Upper lobe of left lung (tissue), 6 donors: ENCODE results near the gene SIVA1. TPM values are rescaled to one million over a fixed set of nuclear protein-coding genes. Genes with fewer than 3 reads are reported as not detected.

Experiments used
- ATAC-seq, 2 donors: fragments of 200-7000 bp; cut with Tn5 transposase; one replicate each; pipeline ENCODE4 v1.9.1; 2022; ENCODE audit warnings: mild to moderate bottlenecking in 2 of 2, moderate library complexity in 2 of 2; ENCODE audit not compliant: low FRiP score in 2 of 2
- DNase-seq, 2 donors: peaks; one replicate each; pipeline ENCODE4 v3.0.0-alpha.2; 2019 to 2020
- H3K27ac ChIP-seq, 4 donors: fragments of 200-600 bp; sonication (generic); one replicate each; pipeline ENCODE4 v1.5.1; 2016 to 2019
- H3K27me3 ChIP-seq, 4 donors: fragments of 200-600 bp; sonication (generic); one replicate each; pipeline ENCODE4 v1.5.1; 2017 to 2019
- H3K36me3 ChIP-seq, 4 donors: fragments of 200-600 bp; sonication (generic); one replicate each; pipeline ENCODE4 v1.5.1; 2016 to 2019
- H3K4me1 ChIP-seq, 4 donors: fragments of 200-600 bp; sonication (generic); one replicate each; pipeline ENCODE4 v1.5.1; 2018 to 2019
- H3K4me3 ChIP-seq, 4 donors: fragments of 200-600 bp; sonication (generic); one replicate each; pipeline ENCODE4 v1.5.1; 2017 to 2019; ENCODE audit warnings: mild to moderate bottlenecking in 2 of 4, moderate library complexity in 1 of 4
- H3K9me3 ChIP-seq, 4 donors: fragments of 200-600 bp; sonication (generic); one replicate each; pipeline ENCODE4 v1.5.1; 2018 to 2019
- EP300 ChIP-seq, 4 donors: sonication (generic); formaldehyde crosslinking; IDR thresholded peaks; one replicate each; pipeline ENCODE4 v1.5.1; 2017; ENCODE audit warnings: antibody characterized with exemption in 4 of 4, control low read depth in 2 of 4
- POLR2A ChIP-seq, 4 donors: fragments of 450-650 bp; IDR thresholded peaks; one replicate each; pipeline ENCODE4 v1.5.1; 2016 to 2017; ENCODE audit warnings: antibody characterized with exemption in 4 of 4, mild to moderate bottlenecking in 2 of 4
- POLR2AphosphoS5 ChIP-seq, 2 donors: sonication (generic); formaldehyde crosslinking; IDR thresholded peaks; one replicate each; pipeline ENCODE4 v1.5.1; 2017; ENCODE audit warnings: antibody characterized with exemption in 2 of 2
- WGBS, 2 donors: methylation state at CpG; one replicate each; pipeline ENCODE4 v1.1.5; 2017 to 2018; 5-methylcytosine and 5-hydroxymethylcytosine counted together
- total RNA-seq, 6 donors: library from RNA; depleted of rRNA in 4 of 6; stranded (reverse); fragments of >200 nt in 4 of 6; gene quantifications; one replicate each; pipeline versions ENCODE4 v1.1.0 to v1.2.1, GENCODE V29; 2016 to 2021
- TF ChIP-seq, protein P1 (sequence below), 6 experiments: fragments of 450-650 bp in 4 of 6; fragments of 200-600 bp in 2 of 6; sonication (generic) in 2 of 6; IDR thresholded peaks; one replicate each; pipeline ENCODE4 v1.5.1; 2016 to 2019; ENCODE audit warnings: antibody characterized with exemption in 6 of 6
- donor health status: DM: no; HTN: no; CAD: no; lungs with moderate emphysema.
- donor health status: DM: no; HTN: yes; CAD: no; lungs with severe emphysema.

SIVA1 gene
- total RNA-seq, 6 donors from 2014 or later = 72.3 to 241 (median 91.0) TPM

DNA sequence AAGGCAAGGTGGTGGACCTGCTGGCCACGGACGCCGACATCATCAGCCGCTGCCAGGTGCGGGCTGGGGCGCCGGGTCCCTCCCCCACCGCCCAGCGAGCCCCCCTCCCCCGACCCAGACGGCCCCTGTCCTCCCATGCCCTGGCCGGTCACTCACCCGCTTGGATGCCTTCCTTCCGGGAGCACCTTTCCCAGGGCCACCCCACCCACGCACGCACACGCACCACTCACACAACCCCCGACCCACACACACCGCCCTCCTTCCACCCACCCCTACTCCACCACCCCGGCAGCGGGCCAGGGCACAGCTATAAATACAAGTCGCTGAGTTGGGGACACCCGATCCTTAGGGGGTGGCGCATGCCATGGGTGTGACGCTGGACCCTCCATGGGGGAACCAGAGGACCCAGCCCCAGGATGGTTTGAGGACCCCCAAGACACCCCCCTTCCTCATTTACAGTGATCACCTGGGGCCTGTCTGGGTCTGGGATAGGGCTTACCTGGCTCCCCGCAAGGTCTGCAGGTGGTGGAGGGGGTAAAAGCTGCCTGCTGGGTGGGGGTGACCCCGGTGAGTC is 28.5 kb upstream of the SIVA1 start:
- H3K36me3 ChIP-seq = peaks cover 0 to 7% (median 2%) of the 10 kb centered on the region in 4 donors

DNA sequence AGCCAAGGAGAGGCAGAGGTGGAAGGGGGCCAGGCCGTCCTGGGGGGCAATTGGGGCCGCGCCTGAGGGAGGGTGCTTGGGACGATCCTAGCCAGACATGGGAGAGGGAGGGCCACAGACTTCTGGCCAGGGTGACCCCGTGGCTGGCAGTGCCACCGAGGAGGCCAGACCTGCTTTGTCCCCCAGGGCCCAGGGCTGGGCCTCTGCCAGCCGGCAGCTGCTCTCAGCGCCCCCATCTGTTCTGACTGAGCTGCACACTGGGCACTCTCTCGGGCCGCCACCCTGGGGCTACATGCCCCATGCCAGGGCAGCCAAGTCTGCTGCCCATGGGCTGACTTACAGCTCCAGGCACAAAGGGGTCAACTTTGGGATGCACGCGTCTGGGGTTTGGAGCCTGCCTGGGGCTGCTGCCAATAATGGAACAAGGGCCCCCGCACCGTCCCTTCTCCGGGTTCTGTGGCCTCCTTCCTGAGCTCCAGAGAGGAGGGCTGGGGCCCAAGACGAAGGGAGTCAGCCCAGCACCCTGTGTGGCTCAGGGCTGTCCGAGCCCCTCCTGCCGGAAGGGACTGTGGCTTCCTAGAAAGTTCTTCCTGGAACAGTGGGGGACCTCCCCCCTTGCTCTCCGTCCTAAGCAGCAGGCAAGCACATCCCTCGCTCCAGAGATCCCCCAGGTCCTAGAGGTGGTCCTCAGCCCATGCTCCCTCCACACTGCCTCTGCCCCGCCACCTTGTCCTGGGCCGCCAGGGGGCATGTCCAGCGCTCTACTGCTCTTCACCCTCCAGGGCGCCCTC is 27.8 kb upstream of the SIVA1 start:
- H3K4me3 ChIP-seq = peak overlapping the region in 3 of 4 donors; percentile 71 to 90 (median 80)
- no peak for TF ChIP-seq POLR2AphosphoS5 (IDR thresholded peaks at IDR 0.05)
- TF ChIP-seq EP300 (IDR thresholded peaks at IDR 0.05) = no peak
- TF ChIP-seq POLR2A (IDR thresholded peaks at IDR 0.05) = no peak
- TF ChIP-seq, protein P1, sequence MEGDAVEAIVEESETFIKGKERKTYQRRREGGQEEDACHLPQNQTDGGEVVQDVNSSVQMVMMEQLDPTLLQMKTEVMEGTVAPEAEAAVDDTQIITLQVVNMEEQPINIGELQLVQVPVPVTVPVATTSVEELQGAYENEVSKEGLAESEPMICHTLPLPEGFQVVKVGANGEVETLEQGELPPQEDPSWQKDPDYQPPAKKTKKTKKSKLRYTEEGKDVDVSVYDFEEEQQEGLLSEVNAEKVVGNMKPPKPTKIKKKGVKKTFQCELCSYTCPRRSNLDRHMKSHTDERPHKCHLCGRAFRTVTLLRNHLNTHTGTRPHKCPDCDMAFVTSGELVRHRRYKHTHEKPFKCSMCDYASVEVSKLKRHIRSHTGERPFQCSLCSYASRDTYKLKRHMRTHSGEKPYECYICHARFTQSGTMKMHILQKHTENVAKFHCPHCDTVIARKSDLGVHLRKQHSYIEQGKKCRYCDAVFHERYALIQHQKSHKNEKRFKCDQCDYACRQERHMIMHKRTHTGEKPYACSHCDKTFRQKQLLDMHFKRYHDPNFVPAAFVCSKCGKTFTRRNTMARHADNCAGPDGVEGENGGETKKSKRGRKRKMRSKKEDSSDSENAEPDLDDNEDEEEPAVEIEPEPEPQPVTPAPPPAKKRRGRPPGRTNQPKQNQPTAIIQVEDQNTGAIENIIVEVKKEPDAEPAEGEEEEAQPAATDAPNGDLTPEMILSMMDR (IDR thresholded peaks at IDR 0.05) = no peak

More for the DNA sequence above, 28.5 kb upstream of the SIVA1 start:
- H3K27me3 ChIP-seq = no peaks in the 10 kb centered on the region
- no peak for TF ChIP-seq POLR2A (IDR thresholded peaks at IDR 0.05)
- TF ChIP-seq, protein P1 (IDR thresholded peaks at IDR 0.05) = no peak
- TF ChIP-seq POLR2AphosphoS5 (IDR thresholded peaks at IDR 0.05) = no peak
- no peaks in the 10 kb centered on the region for H3K9me3 ChIP-seq
- H3K4me3 ChIP-seq = peak overlapping the region; percentile 71 to 90 (median 84)
- H3K27ac ChIP-seq = peak overlapping the region; percentile 37 to 74 (median 66)
- ATAC-seq (peak; percentile 6), DNase-seq (no peak)
- peaks cover 17 to 36% (median 22%) of the 10 kb centered on the region in 4 donors for H3K4me1 ChIP-seq
- 7 to 17% methylated on average over 12 of the region's 27 CpGs for WGBS, 2 donors

DNA sequence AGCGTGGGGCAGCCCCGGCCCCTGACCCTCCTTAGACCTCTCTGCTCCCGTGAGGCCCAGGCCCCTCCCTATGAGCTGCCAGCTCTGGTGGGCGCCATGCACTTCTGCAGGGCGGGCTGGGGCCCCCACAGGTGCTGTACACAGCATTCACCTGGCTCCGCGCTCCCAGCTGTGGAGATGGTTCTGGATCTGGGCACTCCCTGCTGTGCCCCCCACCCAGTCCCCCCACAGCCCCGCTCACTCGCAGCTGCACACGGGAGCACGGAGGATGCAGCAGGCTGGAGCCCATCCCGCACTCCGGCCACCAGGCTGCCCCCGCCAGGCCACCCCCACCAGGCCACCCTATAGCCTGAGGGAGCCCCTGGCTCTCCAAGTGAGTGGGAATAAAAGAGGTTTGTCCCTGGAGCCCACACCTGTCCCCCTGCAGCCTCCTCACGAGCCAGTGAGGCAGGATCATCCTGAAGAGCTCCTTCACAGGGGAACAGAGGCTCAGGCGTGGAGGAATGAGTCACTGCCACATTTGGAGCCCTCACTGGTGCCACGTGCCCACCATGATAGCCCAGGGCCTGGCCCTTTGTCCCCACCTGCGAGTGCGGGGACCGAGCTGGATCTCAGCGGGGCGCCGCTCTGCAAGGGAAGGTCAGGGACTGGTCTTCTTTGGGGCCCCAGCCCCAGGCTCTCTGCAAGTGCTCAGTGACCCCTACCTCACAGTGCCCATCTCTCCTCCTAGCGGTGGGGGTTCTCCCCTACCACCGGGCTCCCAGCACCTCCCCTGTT is 27.0 kb upstream of the SIVA1 start:
- TF ChIP-seq, protein P1 (IDR thresholded peaks at IDR 0.05) = no peak
- TF ChIP-seq EP300 (IDR thresholded peaks at IDR 0.05) = no peak
- no peak for TF ChIP-seq POLR2AphosphoS5 (IDR thresholded peaks at IDR 0.05)
- TF ChIP-seq POLR2A (IDR thresholded peaks at IDR 0.05) = no peak
- ATAC-seq = no peak
- peak in 1 of 2 donors; percentile 84 for DNase-seq
- 89% methylated on average over 8 to 24 of the region's 25 CpGs for whole genome bisulfite sequencing, 2 donors
- Histone ChIP-seq H3K27ac (no peak overlapping the region), H3K4me3 (no peak overlapping the region), H3K9me3 (no peaks in the 10 kb centered on the region), H3K4me1 (peaks cover 17 to 36% (median 22%) of the 10 kb centered on the region in 4 donors), H3K27me3 (no peaks in the 10 kb centered on the region), H3K36me3 (peaks cover 0 to 2% (median 0%) of the 10 kb centered on the region in 4 donors)

More for the DNA sequence above, 27.8 kb upstream of the SIVA1 start:
- peak in 1 of 2 donors; percentile 83 for DNase-seq
- WGBS, 2 donors = 62 to 65% methylated on average over 2 to 21 of the region's 24 CpGs
- H3K27ac ChIP-seq = peak overlapping the region in 2 of 4 donors; percentile 74
- H3K9me3 ChIP-seq = no peaks in the 10 kb centered on the region
- peaks cover 0 to 2% (median under 1%) of the 10 kb centered on the region in 4 donors for H3K36me3 ChIP-seq
- no peaks in the 10 kb centered on the region for H3K27me3 ChIP-seq
- peak; percentile 5 to 15 for ATAC-seq
- peaks cover 17 to 36% (median 22%) of the 10 kb centered on the region in 4 donors for H3K4me1 ChIP-seq

DNA sequence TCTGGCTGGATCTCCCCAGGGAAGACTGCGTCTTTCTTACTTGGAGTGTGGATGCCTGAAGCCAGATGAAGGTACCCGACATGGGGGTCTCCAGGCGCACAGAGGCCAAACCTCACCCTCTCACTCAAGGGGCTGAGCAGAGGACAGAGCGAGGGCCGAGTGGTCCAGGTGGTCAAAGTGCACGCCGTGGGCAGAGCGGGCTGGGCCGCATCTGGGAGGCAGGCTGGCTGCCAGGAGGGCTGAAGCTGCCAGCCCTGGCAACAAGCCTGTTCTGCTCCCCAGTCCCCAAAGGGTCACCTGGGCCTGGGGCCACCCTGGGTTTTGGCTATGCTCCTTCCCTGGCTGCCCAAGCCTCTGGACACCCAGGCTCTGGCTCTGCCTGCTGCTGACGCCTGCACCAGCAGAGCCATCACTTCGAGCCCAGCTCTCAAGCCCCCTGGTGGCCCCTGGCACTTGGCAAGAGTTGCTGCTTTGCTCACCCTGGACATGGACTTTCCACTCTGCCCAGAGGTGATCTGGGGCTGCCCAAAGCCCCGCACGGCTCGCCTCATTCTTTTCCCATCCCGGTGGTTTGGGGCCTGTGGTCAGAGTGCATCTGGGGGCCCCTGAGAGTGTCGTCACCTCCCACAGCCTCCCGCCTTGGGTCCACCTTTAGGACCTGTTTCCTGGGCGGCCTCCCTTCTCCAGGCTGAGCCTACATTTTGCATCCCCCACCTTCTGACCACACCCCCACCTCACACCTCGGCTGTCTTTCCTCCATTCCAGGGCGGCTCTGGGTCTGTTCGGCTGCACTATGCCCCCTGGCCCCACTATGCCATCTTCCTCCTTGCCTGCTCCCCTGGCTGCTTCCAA is 26.1 kb upstream of the SIVA1 start:
- no peak for TF ChIP-seq POLR2A (IDR thresholded peaks at IDR 0.05)
- no peak for TF ChIP-seq POLR2AphosphoS5 (IDR thresholded peaks at IDR 0.05)
- TF ChIP-seq EP300 (IDR thresholded peaks at IDR 0.05) = no peak
- TF ChIP-seq, protein P1 (IDR thresholded peaks at IDR 0.05) = no peak
- Histone ChIP-seq H3K27me3 (no peaks in the 10 kb centered on the region), H3K4me1 (peaks cover 17 to 36% (median 22%) of the 10 kb centered on the region in 4 donors), H3K27ac (no peak overlapping the region), H3K36me3 (no peaks in the 10 kb centered on the region), H3K9me3 (no peaks in the 10 kb centered on the region), H3K4me3 (no peak overlapping the region)
- peak in 1 of 2 donors; percentile 62 for DNase-seq
- whole genome bisulfite sequencing, 2 donors = 82 to 88% methylated on average over 11 to 19 of the region's 21 CpGs
- no peak for ATAC-seq
